Fibroblast of peridontal ligament (primary cell): Measurements from ENCODE around the gene C10orf67.
"Not testable (repeated sequence)": the region's sequence is repeated elsewhere in the genome, so short reads cannot be mapped to it uniquely, and the experiment has no call there.

ENCODE experiments used
- DNase-seq: peaks from one replicate; pipeline ENCODE4 v3.0.0-alpha.2; 2010; ENCODE audit errors: extremely low read depth

The C10orf67 gene

GRCh38 chr10:23280419-23281043, 64.1 kb downstream of the C10orf67 start:
- DNase-seq = no peak

GRCh38 chr10:23275355-23275754, 69.2 kb downstream of the C10orf67 start:
- no peak for DNase-seq

GRCh38 chr10:23274179-23274578, 70.4 kb downstream of the C10orf67 start:
- not testable (repeated sequence) for DNase-seq

GRCh38 chr10:23270531-23270930, 74.1 kb downstream of the C10orf67 start:
- no peak for DNase-seq

GRCh38 chr10:23263441-23264164, 81.0 kb downstream of the C10orf67 start:
- DNase-seq = no peak

GRCh38 chr10:23262928-23263327, 81.7 kb downstream of the C10orf67 start:
- DNase-seq = no peak

GRCh38 chr10:23258516-23258915, 86.1 kb downstream of the C10orf67 start:
- no peak for DNase-seq

- DNase-seq = no peak
Observed at GRCh38 chr10:23253780-23254179, 90.8 kb downstream of the C10orf67 start.

GRCh38 chr10:23252859-23253258, 91.7 kb downstream of the C10orf67 start:
- DNase-seq = not testable (repeated sequence)

- DNase-seq = not testable (repeated sequence)
Observed at GRCh38 chr10:23241779-23242178, 102.8 kb downstream of the C10orf67 start.

- no peak for DNase-seq
Observed at GRCh38 chr10:23238015-23238414, 106.6 kb downstream of the C10orf67 start.

- no peak for DNase-seq
Observed at GRCh38 chr10:23230582-23230981, 114.0 kb downstream of the C10orf67 start.

GRCh38 chr10:23217471-23217870, 127.1 kb downstream of the C10orf67 start:
- no peak for DNase-seq

- no peak for DNase-seq
Observed at GRCh38 chr10:23205972-23206642, 138.5 kb downstream of the C10orf67 start.

GRCh38 chr10:23204773-23205172, 139.8 kb downstream of the C10orf67 start:
- DNase-seq = no peak

- no peak for DNase-seq
Observed at GRCh38 chr10:23203369-23204325, 140.9 kb downstream of the C10orf67 start.

GRCh38 chr10:23202779-23203178, 141.8 kb downstream of the C10orf67 start:
- DNase-seq = no peak

- no peak for DNase-seq
Observed at GRCh38 chr10:23201837-23202236, 142.8 kb downstream of the C10orf67 start.

GRCh38 chr10:23200997-23201652, 143.5 kb downstream of the C10orf67 start:
- DNase-seq = no peak

- no peak for DNase-seq
Observed at GRCh38 chr10:23200586-23200985, 144.0 kb downstream of the C10orf67 start.
